ENCODE results near the gene PCA3.
A peak's percentile ranks its signal among the peaks of the same experiment; 100 is the strongest.
"Not testable (repeated sequence)": the region's sequence is repeated elsewhere in the genome, so short reads cannot be mapped to it uniquely, and the experiment has no call there.

The PCA3 gene

GRCh38 chr9:76737154-76737902 is 26.9 kb upstream of the PCA3 start:
- Mint-ChIP-seq H3K36me3 (ENCODE audit: low read depth) (no peaks in the 10 kb centered on the region), H3K4me3 (no peak overlapping the region), H3K9me3 (peaks cover 2% of the 10 kb centered on the region), H3K27ac (no peak overlapping the region), H3K4me1 (no peaks in the 10 kb centered on the region), H3K27me3 (peaks cover 12% of the 10 kb centered on the region)
- ATAC-seq (no peak), DNase-seq (no peak)

DNA sequence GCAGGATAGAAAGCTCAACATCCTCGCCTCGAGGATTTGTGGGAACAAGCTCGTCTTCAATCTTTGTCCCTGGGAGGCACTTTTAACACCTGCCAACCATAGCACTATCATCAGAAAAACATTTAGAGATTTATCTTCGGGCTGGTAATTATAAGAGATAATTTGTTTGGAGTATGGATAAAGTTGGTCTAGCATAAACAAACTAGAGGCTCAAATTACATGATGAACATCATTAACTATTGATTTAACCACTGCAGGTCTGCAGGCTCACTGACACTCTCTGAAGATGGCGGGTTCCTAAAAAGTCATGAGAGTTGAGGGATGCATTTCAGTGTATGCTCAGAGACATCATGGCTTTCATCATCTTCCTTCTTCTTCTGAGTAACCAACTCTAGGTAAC is 25.8 kb upstream of the PCA3 start:
- Mint-ChIP-seq H3K27ac (no peak overlapping the region), H3K4me1 (no peaks in the 10 kb centered on the region), H3K9me3 (peaks cover 12% of the 10 kb centered on the region), H3K4me3 (no peak overlapping the region), H3K36me3 (ENCODE audit: low read depth) (no peaks in the 10 kb centered on the region), H3K27me3 (peaks cover 9% of the 10 kb centered on the region)
- ATAC-seq (no peak), DNase-seq (no peak)

GRCh38 chr9:76741524-76741923 is 22.7 kb upstream of the PCA3 start:
- peaks cover 13% of the 10 kb centered on the region for H3K27me3 Mint-ChIP-seq
- DNase-seq (no peak), ATAC-seq (no peak)
- no peaks in the 10 kb centered on the region for H3K36me3 Mint-ChIP-seq (ENCODE audit: low read depth)
- no peaks in the 10 kb centered on the region for H3K4me1 Mint-ChIP-seq
- no peak overlapping the region for H3K27ac Mint-ChIP-seq
- peaks cover 19% of the 10 kb centered on the region for H3K9me3 Mint-ChIP-seq
- no peak overlapping the region for H3K4me3 Mint-ChIP-seq

- H3K4me3 Mint-ChIP-seq; H3K27ac Mint-ChIP-seq; H3K4me1 Mint-ChIP-seq; H3K36me3 Mint-ChIP-seq (ENCODE audit: low read depth); ATAC-seq; DNase-seq: not testable (repeated sequence)
- Mint-ChIP-seq H3K27me3 (peaks cover 14% of the 10 kb centered on the region), H3K9me3 (peaks cover 19% of the 10 kb centered on the region)
Observed at GRCh38 chr9:76742890-76743289, 21.3 kb upstream of the PCA3 start.

- Mint-ChIP-seq H3K27ac (no peak overlapping the region), H3K36me3 (ENCODE audit: low read depth) (no peaks in the 10 kb centered on the region), H3K9me3 (peaks cover 19% of the 10 kb centered on the region), H3K27me3 (peaks cover 13% of the 10 kb centered on the region), H3K4me3 (no peak overlapping the region), H3K4me1 (no peaks in the 10 kb centered on the region)
- no peak for DNase-seq
- ATAC-seq: no peak
Observed at GRCh38 chr9:76743931-76744330, 20.3 kb upstream of the PCA3 start.

DNA sequence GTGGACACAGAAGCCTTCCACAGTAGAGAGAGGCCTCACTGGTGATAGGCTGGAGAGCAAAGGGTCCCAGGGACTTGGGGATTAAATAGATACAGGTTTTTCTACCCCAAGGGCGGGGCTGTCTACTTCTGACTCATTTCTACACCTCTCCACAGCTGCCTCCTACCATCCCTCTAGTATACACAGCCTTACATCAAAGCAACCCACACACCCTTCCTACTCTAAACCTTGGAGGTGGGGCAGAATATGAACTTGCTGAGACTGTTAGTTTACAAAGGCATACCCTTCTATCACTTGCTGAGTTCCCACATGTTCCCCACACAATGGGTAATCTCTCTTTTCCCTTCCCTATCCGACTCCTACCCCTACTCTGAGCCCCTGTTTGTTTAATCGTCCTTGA is 19.9 kb upstream of the PCA3 start:
- Mint-ChIP-seq H3K27ac (no peak overlapping the region), H3K9me3 (peaks cover 19% of the 10 kb centered on the region), H3K4me3 (no peak overlapping the region), H3K27me3 (peaks cover 11% of the 10 kb centered on the region), H3K36me3 (ENCODE audit: low read depth) (no peaks in the 10 kb centered on the region), H3K4me1 (no peaks in the 10 kb centered on the region)
- DNase-seq (no peak), ATAC-seq (peak; percentile 59)

- no peak for ATAC-seq
Observed at GRCh38 chr9:76751001-76751400, 13.2 kb upstream of the PCA3 start.

GRCh38 chr9:76756268-76756640 is 8.0 kb upstream of the PCA3 start:
- Mint-ChIP-seq H3K36me3 (ENCODE audit: low read depth) (no peaks in the 10 kb centered on the region), H3K4me1 (peaks cover 19% of the 10 kb centered on the region), H3K9me3 (no peaks in the 10 kb centered on the region), H3K4me3 (no peak overlapping the region), H3K27me3 (peaks cover 2% of the 10 kb centered on the region), H3K27ac (peak overlapping the region; percentile 39)
- DNase-seq: no peak
- ATAC-seq: no peak

More at GRCh38 chr9:76751001-76751400, 13.2 kb upstream of the PCA3 start:
- H3K27ac Mint-ChIP-seq: no peak overlapping the region
- H3K4me1 Mint-ChIP-seq: peaks cover 6% of the 10 kb centered on the region
- H3K36me3 Mint-ChIP-seq (ENCODE audit: low read depth): no peaks in the 10 kb centered on the region
- H3K27me3 Mint-ChIP-seq: peaks cover 2% of the 10 kb centered on the region
- H3K4me3 Mint-ChIP-seq: no peak overlapping the region
- no peaks in the 10 kb centered on the region for H3K9me3 Mint-ChIP-seq
- no peak for DNase-seq

GRCh38 chr9:76756941-76757673 is 7.1 kb upstream of the PCA3 start:
- ATAC-seq (no peak), DNase-seq (no peak)
- no peaks in the 10 kb centered on the region for H3K36me3 Mint-ChIP-seq (ENCODE audit: low read depth)
- H3K9me3 Mint-ChIP-seq: no peaks in the 10 kb centered on the region
- peaks cover 2% of the 10 kb centered on the region for H3K27me3 Mint-ChIP-seq
- no peak overlapping the region for H3K4me3 Mint-ChIP-seq
- peaks cover 19% of the 10 kb centered on the region for H3K4me1 Mint-ChIP-seq
- H3K27ac Mint-ChIP-seq: no peak overlapping the region

DNA sequence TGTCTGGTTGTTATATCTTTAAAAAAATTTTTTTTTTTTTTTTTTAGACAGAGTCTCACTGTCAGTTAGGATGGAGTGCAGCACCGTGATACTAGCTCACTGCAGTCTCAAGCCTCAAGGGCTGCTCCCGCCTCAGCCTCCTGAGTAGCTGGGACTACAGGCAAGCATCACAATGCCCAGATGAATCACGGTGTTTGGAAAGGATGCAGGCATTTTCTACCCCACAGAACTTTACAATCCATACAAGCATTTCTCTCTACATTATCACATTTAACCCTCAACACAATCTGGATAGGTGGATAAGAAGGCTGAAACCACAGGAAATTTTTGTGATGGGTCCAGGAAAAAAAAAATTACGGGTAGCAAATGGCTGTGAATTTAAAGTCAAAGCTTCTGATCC is 5.8 kb upstream of the PCA3 start:
- peaks cover 4% of the 10 kb centered on the region for H3K27me3 Mint-ChIP-seq

DNA sequence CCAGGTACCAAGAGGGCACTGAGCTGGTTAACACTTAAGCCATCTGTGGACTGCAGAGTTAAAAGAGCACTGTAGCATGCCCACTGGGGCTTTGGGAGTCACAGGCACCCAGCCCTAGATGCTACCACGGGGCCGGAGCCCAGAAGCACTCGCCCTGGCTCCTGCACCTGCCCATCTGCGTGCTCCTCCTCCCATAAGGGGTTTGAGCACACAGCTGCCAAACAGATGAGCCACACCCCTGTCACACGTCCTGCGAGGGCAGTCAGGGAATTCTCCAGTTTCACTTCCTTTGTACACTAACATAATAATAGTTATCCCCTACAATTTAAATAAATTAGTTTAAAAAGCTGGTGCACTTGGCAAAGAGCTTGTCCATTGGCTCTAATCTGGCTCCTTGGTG is 4.5 kb upstream of the PCA3 start:
- Mint-ChIP-seq H3K4me3 (no peak overlapping the region), H3K27ac (no peak overlapping the region), H3K36me3 (ENCODE audit: low read depth) (no peaks in the 10 kb centered on the region), H3K4me1 (peaks cover 19% of the 10 kb centered on the region), H3K27me3 (peaks cover 4% of the 10 kb centered on the region), H3K9me3 (no peaks in the 10 kb centered on the region)
- DNase-seq (no peak), ATAC-seq (no peak)

More for the DNA sequence above, 5.8 kb upstream of the PCA3 start:
- no peak for ATAC-seq
- Mint-ChIP-seq H3K27ac (no peak overlapping the region), H3K4me1 (peaks cover 19% of the 10 kb centered on the region), H3K36me3 (ENCODE audit: low read depth) (no peaks in the 10 kb centered on the region), H3K9me3 (no peaks in the 10 kb centered on the region), H3K4me3 (no peak overlapping the region)
- no peak for DNase-seq

DNA sequence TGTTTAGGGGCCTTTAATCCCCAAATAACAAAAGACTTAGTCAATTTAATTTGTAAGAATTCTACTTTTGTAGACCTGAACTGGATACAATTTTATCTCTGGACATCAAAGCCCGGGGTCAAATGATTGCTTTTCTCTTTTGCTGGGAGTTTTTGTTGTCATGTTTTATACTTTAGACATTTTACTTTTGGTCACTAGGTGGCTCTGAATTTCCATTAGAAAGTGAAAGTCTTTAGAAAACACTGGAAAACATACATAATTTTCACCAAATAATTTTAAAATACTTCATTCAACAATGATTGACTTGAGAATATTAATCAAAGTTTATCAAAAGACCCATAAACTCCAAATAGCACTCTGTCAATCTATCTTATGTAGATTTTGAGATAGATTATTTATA is 2.8 kb upstream of the PCA3 start:
- no peak for ATAC-seq
- DNase-seq: no peak
- Mint-ChIP-seq H3K27ac (no peak overlapping the region), H3K36me3 (ENCODE audit: low read depth) (no peaks in the 10 kb centered on the region), H3K9me3 (no peaks in the 10 kb centered on the region), H3K4me1 (peaks cover 9% of the 10 kb centered on the region), H3K4me3 (no peak overlapping the region), H3K27me3 (peaks cover 4% of the 10 kb centered on the region)

DNA sequence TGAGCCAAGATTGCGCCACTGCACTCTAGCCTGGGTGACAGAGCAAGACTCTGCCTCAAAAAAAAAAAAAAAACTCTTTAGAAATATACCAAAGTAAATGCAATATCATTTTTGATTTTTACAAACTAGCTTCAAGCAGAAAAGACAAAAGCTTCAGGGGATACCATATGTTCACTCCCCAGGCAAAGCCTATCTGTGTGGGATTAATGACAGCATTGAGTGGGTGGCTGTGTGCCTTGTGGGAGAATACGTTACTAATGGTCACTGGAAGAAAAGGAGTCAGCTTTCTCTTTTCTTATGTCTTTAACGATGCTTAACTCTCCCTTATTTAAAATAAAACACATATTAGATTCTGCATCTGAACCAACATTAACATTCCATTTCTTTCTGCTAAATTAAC is 1.9 kb downstream of the PCA3 start:
- Mint-ChIP-seq H3K27ac (no peak overlapping the region), H3K9me3 (no peaks in the 10 kb centered on the region), H3K27me3 (peaks cover 7% of the 10 kb centered on the region), H3K4me3 (no peak overlapping the region), H3K4me1 (peaks cover 1% of the 10 kb centered on the region), H3K36me3 (ENCODE audit: low read depth) (no peaks in the 10 kb centered on the region)
- no peak for ATAC-seq
- no peak for DNase-seq

GRCh38 chr9:76772686-76773445 is 8.6 kb downstream of the PCA3 start:
- Mint-ChIP-seq H3K4me3 (no peak overlapping the region), H3K9me3 (no peaks in the 10 kb centered on the region), H3K4me1 (no peaks in the 10 kb centered on the region), H3K27me3 (peaks cover 4% of the 10 kb centered on the region), H3K36me3 (ENCODE audit: low read depth) (no peaks in the 10 kb centered on the region), H3K27ac (no peak overlapping the region)
- DNase-seq (no peak), ATAC-seq (no peak)

- no peaks in the 10 kb centered on the region for H3K36me3 Mint-ChIP-seq (ENCODE audit: low read depth)
- no peak overlapping the region for H3K4me3 Mint-ChIP-seq
- ATAC-seq: no peak
- H3K27me3 Mint-ChIP-seq: peaks cover 9% of the 10 kb centered on the region
- H3K9me3 Mint-ChIP-seq: no peaks in the 10 kb centered on the region
- H3K4me1 Mint-ChIP-seq: no peaks in the 10 kb centered on the region
- H3K27ac Mint-ChIP-seq: no peak overlapping the region
- no peak for DNase-seq
Observed at GRCh38 chr9:76784881-76785280, 20.6 kb downstream of the PCA3 start.

Measured in activated naive CD8-positive, alpha-beta T cell treated with anti-CD3 and anti-CD28 coated beads, Interleukin-2, amount 50 U/mL, for 24 hours (primary cell).